GM12878 (cell line): ENCODE results near the gene WASF1.

ENCODE experiments used
- ATF7 ChIP-seq: fragments of 450-650 bp; IDR thresholded peaks from 2 replicates; pipeline ENCODE4 v1.6.1; 2016; ENCODE audit warnings: low read depth, mild to moderate bottlenecking
- BHLHE40 ChIP-seq, 2 experiments: fragments of 450-650 bp in 1 of 2; IDR thresholded peaks; 2 replicates each; pipeline ENCODE4 v1.6.1; 2011 to 2017; ENCODE audit warnings: low read depth in 2 of 2, borderline replicate concordance in 1 of 2, improper control_type of control experiment in 1 of 2, low read length in 1 of 2, mild to moderate bottlenecking in 1 of 2
- CTCF ChIP-seq, 3 experiments: IDR thresholded peaks in 2 of 3; conservative IDR thresholded peaks in 1 of 3; 2 replicates each; pipeline ENCODE4 v1.5.1; 2011; ENCODE audit warnings: low read depth in 3 of 3, low read length in 3 of 3, mild to moderate bottlenecking in 3 of 3, control low read depth in 2 of 3, moderate library complexity in 2 of 3, inconsistent platforms in 1 of 3, mixed read lengths in 1 of 3; ENCODE audit not compliant: control insufficient read depth in 2 of 3, insufficient read depth in 1 of 3; ENCODE audit errors: extremely low read depth in 1 of 3
- GABPA ChIP-seq: IDR thresholded peaks from 2 replicates; pipeline ENCODE4 v1.6.1; 2014; ENCODE audit warnings: antibody characterized with exemption, low read depth, mild to moderate bottlenecking, inconsistent platforms
- GATAD2B ChIP-seq: fragments of 450-650 bp; conservative IDR thresholded peaks from 2 replicates; pipeline ENCODE4 v1.6.1; 2017; ENCODE audit warnings: low read depth, mild to moderate bottlenecking, moderate library complexity
- MXI1 ChIP-seq: fragments of 150-350 bp; IDR thresholded peaks from 2 replicates; pipeline ENCODE4 v1.6.1; 2011; ENCODE audit warnings: low read depth, mild to moderate bottlenecking, inconsistent platforms, low read length, improper control_type of control experiment
- POLR2A ChIP-seq: IDR thresholded peaks from 2 replicates; pipeline ENCODE4 v1.6.1; 2011; ENCODE audit warnings: low read depth, mild to moderate bottlenecking, low read length
- POLR2AphosphoS5 ChIP-seq: IDR thresholded peaks from 2 replicates; pipeline ENCODE4 v1.6.1; 2011; ENCODE audit warnings: mild to moderate bottlenecking, low read length, inconsistent platforms
- TAF1 ChIP-seq: IDR thresholded peaks from 2 replicates; pipeline ENCODE4 v1.6.1; 2011; ENCODE audit warnings: mild to moderate bottlenecking, low read depth, low read length, borderline replicate concordance
- ZBED1 ChIP-seq: IDR thresholded peaks from 2 replicates; pipeline ENCODE4 v1.6.1; 2016; ENCODE audit warnings: borderline replicate concordance

DNA sequence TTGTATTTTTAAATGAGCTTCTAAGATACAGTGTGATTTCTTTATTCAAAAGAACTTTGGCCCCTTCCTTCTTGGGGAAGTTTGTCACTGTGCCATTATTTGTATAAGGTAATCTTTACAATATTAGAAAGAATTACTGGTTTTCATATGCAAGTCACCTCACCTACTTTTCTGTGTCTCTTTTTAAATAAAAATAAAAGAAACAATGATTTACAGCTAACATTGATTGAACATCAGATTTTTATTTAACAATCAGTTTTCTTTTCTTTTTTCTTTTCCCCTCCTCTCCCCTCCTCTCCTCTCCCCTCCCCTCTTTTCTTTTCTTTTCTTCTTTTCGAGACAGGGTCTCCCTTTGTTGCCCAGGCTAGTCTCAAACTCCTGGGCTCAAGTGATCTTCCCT is 46.8 kb upstream of the WASF1 start:
- TF ChIP-seq CTCF (IDR thresholded peaks at IDR 0.05 in 2 of 3, conservative IDR thresholded peaks at IDR 0.05 in 1 of 3; ENCODE audit: control insufficient read depth in 2 of 3, extremely low read depth in 1 of 3, insufficient read depth in 1 of 3, low read depth in 3 of 3, low read length in 3 of 3) (no peak), GATAD2B (no peak), ZBED1 (no peak), POLR2A (no peak), BHLHE40 (IDR thresholded peaks at IDR 0.05; ENCODE audit: borderline replicate concordance in 1 of 2, low read depth in 2 of 2, low read length in 1 of 2) (no peak), TAF1 (no peak), MXI1 (no peak), GABPA (no peak), ATF7 (no peak), POLR2AphosphoS5 (no peak)
